ENCODE measurements around the gene MDFI. TPM values are rescaled to one million over a fixed set of nuclear protein-coding genes. Genes with fewer than 3 reads are reported as not detected.

The MDFI gene
- total and polyA plus RNA-seq, 2 experiments from 2014 or later: 2.8 to 51.4 TPM

- TF ChIP-seq CTCF (conservative IDR thresholded peaks at IDR 0.05; ENCODE audit: low read depth in 2 of 2) (no peak), REST (IDR thresholded peaks at IDR 0.05; ENCODE audit: unreplicated experiment) (no peak), STAT1 (IDR thresholded peaks at IDR 0.05; ENCODE audit: unreplicated experiment) (no peak), NANOG (IDR thresholded peaks at IDR 0.05; ENCODE audit: borderline replicate concordance) (no peak), ZNF331 (CRISPR knock-in tag; IDR thresholded peaks at IDR 0.05; ENCODE audit: low read depth) (no peak), POLR2AphosphoS5 (IDR thresholded peaks at IDR 0.05; ENCODE audit: low read depth) (no peak)
Measured at GRCh38 chr6:41702089-41702745, 63.9 kb downstream of the MDFI start (continued).

- Mint-ChIP-seq H3K27ac (no peak overlapping the region), H3K27me3 (ENCODE audit: insufficient read depth, low read depth, poor library complexity) (peaks cover 5% of the 10 kb centered on the region), H3K9me3 (no peaks in the 10 kb centered on the region), H3K4me3 (no peak overlapping the region), H3K36me3 (ENCODE audit: low read depth) (no peaks in the 10 kb centered on the region), H3K4me1 (peaks cover 20% of the 10 kb centered on the region)
- Histone ChIP-seq H3K27ac (ENCODE audit: low read depth) (no peak overlapping the region), H3K27me3 (ENCODE audit: insufficient read depth) (no peaks in the 10 kb centered on the region), H3K4me1 (ENCODE audit: insufficient read depth) (peaks cover 6% of the 10 kb centered on the region; the same call in 1 of the 2 replicates), H3K4me3 (no peak overlapping the region), H3K4me2 (no peak overlapping the region), H2AFZ (no peak overlapping the region), H3K79me2 (replicated peaks; ENCODE audit: insufficient read depth) (no peaks in the 10 kb centered on the region), H4K20me1 (replicated peaks; ENCODE audit: insufficient read depth) (no peaks in the 10 kb centered on the region), H3F3A (replicated peaks; ENCODE audit: low read depth) (0 out of 2 replicates have a peak, but pooled peaks cover 3% of the 10 kb centered on the region), H3K36me3 (ENCODE audit: insufficient read depth) (no peaks in the 10 kb centered on the region), H3K9me2 (ENCODE audit: insufficient read depth) (no peaks in the 10 kb centered on the region)
- ATAC-seq (no peak), DNase-seq (ENCODE audit: low spot score) (no peak)
- TF ChIP-seq JUNB (IDR thresholded peaks at IDR 0.05; ENCODE audit: unreplicated experiment): no peak
- no peak for TF ChIP-seq EZH2phosphoT487 (IDR thresholded peaks at IDR 0.05; ENCODE audit: unreplicated experiment)
- no peak for TF ChIP-seq CTCF (conservative IDR thresholded peaks at IDR 0.05; ENCODE audit: low read depth in 2 of 2)
- TF ChIP-seq REST (IDR thresholded peaks at IDR 0.05; ENCODE audit: unreplicated experiment): no peak
- TF ChIP-seq STAT1 (IDR thresholded peaks at IDR 0.05; ENCODE audit: unreplicated experiment): no peak
Measured at GRCh38 chr6:41702771-41703494, 64.7 kb downstream of the MDFI start.
